Tongue (tissue), 2 donors: ENCODE data around the gene PF4V1. TPM values are rescaled to one million over a fixed set of nuclear protein-coding genes. Genes with fewer than 3 reads are reported as not detected.
A peak's percentile ranks its signal among the peaks of the same experiment; 100 is the strongest.

ENCODE experiments used
- DNase-seq: peaks from one replicate; pipeline ENCODE4 v3.0.0-alpha.2; 2015
- total RNA-seq: library from RNA; depleted of rRNA; stranded (reverse); fragments of >200 nt; gene quantifications from one replicate; pipeline ENCODE4 v1.2.3, GENCODE V29; 2014

PF4V1 gene
- not detected for total RNA-seq

GRCh38 chr4:73853246-73853704 is at the start of gene PF4V1:
TSS of gene PF4V1 (plus strand) at chr4:73853296. CDS start at chr4:73853363, 67 bp downstream.
- peak; percentile 22 for DNase-seq

- DNase-seq = no peak
Measured at GRCh38 chr4:73810191-73810590, 42.9 kb upstream of the PF4V1 start.

- DNase-seq = no peak
Measured at GRCh38 chr4:73811841-73812240, 41.3 kb upstream of the PF4V1 start.

GRCh38 chr4:73814679-73815078 is 38.4 kb upstream of the PF4V1 start:
- no peak for DNase-seq

GRCh38 chr4:73815145-73815544 is 38.0 kb upstream of the PF4V1 start:
- DNase-seq = no peak

GRCh38 chr4:73816814-73817213 is 36.3 kb upstream of the PF4V1 start:
- no peak for DNase-seq

GRCh38 chr4:73817341-73817740 is 35.8 kb upstream of the PF4V1 start:
- no peak for DNase-seq

GRCh38 chr4:73821325-73821724 is 31.8 kb upstream of the PF4V1 start:
- DNase-seq = no peak

GRCh38 chr4:73822389-73822788 is 30.7 kb upstream of the PF4V1 start:
- no peak for DNase-seq

GRCh38 chr4:73822812-73823504 is 30.1 kb upstream of the PF4V1 start:
- no peak for DNase-seq

- DNase-seq = no peak
Measured at GRCh38 chr4:73823760-73824159, 29.3 kb upstream of the PF4V1 start.

GRCh38 chr4:73828956-73829355 is 24.1 kb upstream of the PF4V1 start:
- DNase-seq = no peak

- no peak for DNase-seq
Measured at GRCh38 chr4:73831569-73831968, 21.5 kb upstream of the PF4V1 start.

- no peak for DNase-seq
Measured at GRCh38 chr4:73832651-73833237, 20.4 kb upstream of the PF4V1 start.

- peak; percentile 26 for DNase-seq
Measured at GRCh38 chr4:73836373-73837279, 16.5 kb upstream of the PF4V1 start, which contains the start of gene CXCL6. TSS of gene CXCL6 (plus strand) at chr4:73836678. CDS start at chr4:73836751, 73 bp downstream.

- DNase-seq = no peak
Measured at GRCh38 chr4:73839071-73839470, 14.0 kb upstream of the PF4V1 start.

GRCh38 chr4:73839715-73840114 is 13.4 kb upstream of the PF4V1 start:
- no peak for DNase-seq

GRCh38 chr4:73841243-73841925 is 11.7 kb upstream of the PF4V1 start:
- no peak for DNase-seq

GRCh38 chr4:73842696-73843095 is 10.4 kb upstream of the PF4V1 start:
- DNase-seq = no peak

- no peak for DNase-seq
Measured at GRCh38 chr4:73843369-73843768, 9.7 kb upstream of the PF4V1 start.

- DNase-seq = no peak
Measured at GRCh38 chr4:73844345-73844744, 8.8 kb upstream of the PF4V1 start.

- no peak for DNase-seq
Measured at GRCh38 chr4:73844806-73845205, 8.3 kb upstream of the PF4V1 start.
